Subcutaneous adipose tissue (tissue), 4 donors: ENCODE measurements around the gene FGF2. TPM values are rescaled to one million over a fixed set of nuclear protein-coding genes. Genes with fewer than 3 reads are reported as not detected.

Source experiments
- CTCF ChIP-seq: fragments of 450-650 bp; IDR thresholded peaks from one replicate; pipeline ENCODE4 v1.5.1; 2016; ENCODE audit warnings: low read depth, mild to moderate bottlenecking, control low read depth, antibody characterized with exemption, moderate library complexity
- total RNA-seq, 4 donors: library from RNA; depleted of rRNA; stranded (reverse); fragments of >200 nt; gene quantifications; one replicate each; pipeline ENCODE4 v1.1.0, GENCODE V29; 2016

Gene FGF2
- total RNA-seq, 4 donors from 2014 or later, result 35.5 to 51.5 (median 44.5) TPM

GRCh38 chr4:122842392-122842791 lies 15.8 kb downstream of the FGF2 start:
- no peak for TF ChIP-seq CTCF

- TF ChIP-seq CTCF, result no peak
Measured at GRCh38 chr4:122842984-122843531, 16.4 kb downstream of the FGF2 start.

- no peak for TF ChIP-seq CTCF
Measured at GRCh38 chr4:122845066-122845465, 18.4 kb downstream of the FGF2 start.

GRCh38 chr4:122845760-122846159 lies 19.1 kb downstream of the FGF2 start:
- no peak for TF ChIP-seq CTCF

GRCh38 chr4:122847931-122848330 lies 21.3 kb downstream of the FGF2 start:
- no peak for TF ChIP-seq CTCF

- no peak for TF ChIP-seq CTCF
Measured at GRCh38 chr4:122851568-122851967, 24.9 kb downstream of the FGF2 start.

- no peak for TF ChIP-seq CTCF
Measured at GRCh38 chr4:122854447-122855352, 28.1 kb downstream of the FGF2 start.
